Breast epithelium (tissue), 3 donors: ENCODE results near the gene SLC26A2.

Experiments used
- POLR2A ChIP-seq: fragments of 450-650 bp; IDR thresholded peaks from one replicate; pipeline ENCODE4 v1.6.1; 2016; ENCODE audit warnings: antibody characterized with exemption, mild to moderate bottlenecking, moderate library complexity
- POLR2AphosphoS5 ChIP-seq, 3 donors: sonication (generic); formaldehyde crosslinking; IDR thresholded peaks; one replicate each; pipeline ENCODE4 v1.6.1; 2017; ENCODE audit warnings: antibody characterized with exemption in 3 of 3
- TF ChIP-seq, protein P1 (sequence below), 3 donors: fragments of 450-650 bp; IDR thresholded peaks; one replicate each; pipeline ENCODE4 v1.5.1; 2016 to 2017; ENCODE audit warnings: antibody characterized with exemption in 3 of 3, mild to moderate bottlenecking in 3 of 3, moderate library complexity in 3 of 3

- TF ChIP-seq, protein P1, sequence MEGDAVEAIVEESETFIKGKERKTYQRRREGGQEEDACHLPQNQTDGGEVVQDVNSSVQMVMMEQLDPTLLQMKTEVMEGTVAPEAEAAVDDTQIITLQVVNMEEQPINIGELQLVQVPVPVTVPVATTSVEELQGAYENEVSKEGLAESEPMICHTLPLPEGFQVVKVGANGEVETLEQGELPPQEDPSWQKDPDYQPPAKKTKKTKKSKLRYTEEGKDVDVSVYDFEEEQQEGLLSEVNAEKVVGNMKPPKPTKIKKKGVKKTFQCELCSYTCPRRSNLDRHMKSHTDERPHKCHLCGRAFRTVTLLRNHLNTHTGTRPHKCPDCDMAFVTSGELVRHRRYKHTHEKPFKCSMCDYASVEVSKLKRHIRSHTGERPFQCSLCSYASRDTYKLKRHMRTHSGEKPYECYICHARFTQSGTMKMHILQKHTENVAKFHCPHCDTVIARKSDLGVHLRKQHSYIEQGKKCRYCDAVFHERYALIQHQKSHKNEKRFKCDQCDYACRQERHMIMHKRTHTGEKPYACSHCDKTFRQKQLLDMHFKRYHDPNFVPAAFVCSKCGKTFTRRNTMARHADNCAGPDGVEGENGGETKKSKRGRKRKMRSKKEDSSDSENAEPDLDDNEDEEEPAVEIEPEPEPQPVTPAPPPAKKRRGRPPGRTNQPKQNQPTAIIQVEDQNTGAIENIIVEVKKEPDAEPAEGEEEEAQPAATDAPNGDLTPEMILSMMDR (IDR thresholded peaks at IDR 0.05) = no peak
- TF ChIP-seq POLR2AphosphoS5 (IDR thresholded peaks at IDR 0.05) = no peak
- no peak for TF ChIP-seq POLR2A
These were observed 11.6 kb upstream of the SLC26A2 start for GRCh38 chr5:149948993-149949392.
